Stimulated activated CD8-positive, alpha-beta memory T cell treated with anti-CD3 and anti-CD28 coated beads, Interleukin-4, amount 100 ng/mL, for 4 hours (primary cell): ENCODE results near the gene SLC25A29.
"Not testable (repeated sequence)": the region's sequence is repeated elsewhere in the genome, so short reads cannot be mapped to it uniquely, and the experiment has no call there.

Experiments used
- DNase-seq, 2 donors: peaks; one replicate each; pipeline ENCODE4 v3.0.0-alpha.2; 2020; ENCODE audit warnings: low read depth in 2 of 2, low spot score in 1 of 2

Gene SLC25A29

GRCh38 chr14:100312877-100313400 is 6.7 kb upstream of the SLC25A29 start:
- DNase-seq: no peak

GRCh38 chr14:100312110-100312876 is 6.0 kb upstream of the SLC25A29 start:
- not testable (repeated sequence) for DNase-seq

GRCh38 chr14:100309028-100309737 is 2.9 kb upstream of the SLC25A29 start:
- no peak for DNase-seq

GRCh38 chr14:100308427-100308792 is 2.2 kb upstream of the SLC25A29 start:
- DNase-seq: not testable (repeated sequence)

- DNase-seq: no peak
Measured at GRCh38 chr14:100307766-100308426, 1.7 kb upstream of the SLC25A29 start.

GRCh38 chr14:100306998-100307765 is 938 bp upstream of the SLC25A29 start:
- DNase-seq: no peak

- DNase-seq: peak; percentile 37 to 55
Measured at GRCh38 chr14:100305324-100306100, 732 bp downstream of the SLC25A29 start.

- DNase-seq: no peak
Measured at GRCh38 chr14:100304825-100305323, 1.4 kb downstream of the SLC25A29 start.

GRCh38 chr14:100303925-100304324 is 2.3 kb downstream of the SLC25A29 start:
- DNase-seq: no peak

- no peak for DNase-seq
Measured at GRCh38 chr14:100303179-100303578, 3.1 kb downstream of the SLC25A29 start.

GRCh38 chr14:100302616-100303015 is 3.6 kb downstream of the SLC25A29 start:
- DNase-seq: no peak

- DNase-seq: no peak
Measured at GRCh38 chr14:100299238-100299560, 7.0 kb downstream of the SLC25A29 start.

- DNase-seq: no peak
Measured at GRCh38 chr14:100298551-100299237, 7.5 kb downstream of the SLC25A29 start.

- DNase-seq: no peak
Measured at GRCh38 chr14:100297320-100298300, 8.6 kb downstream of the SLC25A29 start.

GRCh38 chr14:100296729-100297128 is 9.5 kb downstream of the SLC25A29 start:
- not testable (repeated sequence) for DNase-seq

GRCh38 chr14:100296106-100296651 is 10.1 kb downstream of the SLC25A29 start:
- DNase-seq: no peak

GRCh38 chr14:100295376-100296105 is 10.7 kb downstream of the SLC25A29 start:
- DNase-seq: no peak

GRCh38 chr14:100294963-100295330 is 11.3 kb downstream of the SLC25A29 start:
- DNase-seq: no peak
